Measurements from ENCODE around the gene BCAS1.

The BCAS1 gene

GRCh38 chr20:54111460-54111859 lies 41.1 kb upstream of the BCAS1 start:
- TF ChIP-seq ZBTB7A (IDR thresholded peaks at IDR 0.05; ENCODE audit: low read depth): no peak
- TF ChIP-seq TCF12 (IDR thresholded peaks at IDR 0.05; ENCODE audit: low read depth): no peak
- no peak for TF ChIP-seq YY1 (IDR thresholded peaks at IDR 0.05; ENCODE audit: low read depth)
- no peak for TF ChIP-seq EP300 (IDR thresholded peaks at IDR 0.05; ENCODE audit: borderline replicate concordance)
- TF ChIP-seq NFIC (IDR thresholded peaks at IDR 0.05): no peak
- no peak for TF ChIP-seq CREB1 (IDR thresholded peaks at IDR 0.05; ENCODE audit: low read depth)
- TF ChIP-seq TAF1 (IDR thresholded peaks at IDR 0.05; ENCODE audit: low read depth): no peak
- TF ChIP-seq CEBPB (IDR thresholded peaks at IDR 0.05): no peak
- TF ChIP-seq REST (IDR thresholded peaks at IDR 0.05; ENCODE audit: low read depth): no peak
- TF ChIP-seq USF1 (IDR thresholded peaks at IDR 0.05): no peak
- TF ChIP-seq TEAD4 (IDR thresholded peaks at IDR 0.05): no peak
- TF ChIP-seq, protein P1, sequence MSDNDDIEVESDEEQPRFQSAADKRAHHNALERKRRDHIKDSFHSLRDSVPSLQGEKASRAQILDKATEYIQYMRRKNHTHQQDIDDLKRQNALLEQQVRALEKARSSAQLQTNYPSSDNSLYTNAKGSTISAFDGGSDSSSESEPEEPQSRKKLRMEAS (IDR thresholded peaks at IDR 0.05): no peak
- no peak for TF ChIP-seq EGR1 (IDR thresholded peaks at IDR 0.05)
- TF ChIP-seq RAD21 (IDR thresholded peaks at IDR 0.05; ENCODE audit: low read depth): no peak
- no peak for TF ChIP-seq FOXM1 (IDR thresholded peaks at IDR 0.05; ENCODE audit: borderline replicate concordance, low read depth)

DNA sequence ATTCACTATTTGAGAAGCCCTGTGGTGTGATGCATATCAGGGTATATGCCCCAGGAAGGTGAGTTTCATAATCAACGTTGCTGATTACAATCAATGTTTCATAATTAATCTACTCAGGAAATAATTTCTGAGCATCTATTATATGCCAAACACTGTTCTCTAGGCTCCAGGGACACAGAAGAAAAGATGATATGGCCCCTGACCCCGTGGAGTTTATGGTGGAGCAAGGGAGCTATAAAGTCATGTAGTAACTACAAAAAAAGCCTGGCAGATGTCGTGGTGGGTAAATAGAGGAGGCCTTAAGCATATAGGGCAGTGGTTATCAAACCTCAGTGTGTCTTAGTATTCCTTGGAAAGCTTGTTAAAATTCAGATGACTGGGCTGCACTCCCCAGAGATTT lies 40.1 kb upstream of the BCAS1 start:
- TF ChIP-seq RAD21 (IDR thresholded peaks at IDR 0.05; ENCODE audit: low read depth): no peak
- TF ChIP-seq CEBPB (IDR thresholded peaks at IDR 0.05): no peak
- no peak for TF ChIP-seq TEAD4 (IDR thresholded peaks at IDR 0.05)
- no peak for TF ChIP-seq TCF12 (IDR thresholded peaks at IDR 0.05; ENCODE audit: low read depth)

DNA sequence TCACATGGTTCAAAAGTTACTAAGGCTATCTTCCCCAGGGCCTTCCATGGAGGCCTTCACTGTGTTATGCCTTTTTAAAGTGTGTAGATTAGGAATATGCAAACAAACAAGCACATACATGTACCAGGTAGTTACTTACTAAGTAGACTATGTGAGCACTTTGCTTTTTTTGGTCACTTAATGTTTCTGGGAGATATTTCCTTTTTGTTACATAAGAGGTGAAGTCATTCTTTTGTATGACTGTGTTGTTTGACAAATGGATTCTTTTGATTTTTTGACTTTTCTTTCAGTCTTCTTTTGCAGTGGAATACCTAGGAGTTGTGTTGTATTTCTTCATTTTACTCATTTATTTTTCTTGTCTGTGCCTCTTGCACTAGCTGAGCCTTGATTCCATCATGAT lies 39.6 kb upstream of the BCAS1 start:
- TF ChIP-seq TEAD4 (IDR thresholded peaks at IDR 0.05): no peak
- TF ChIP-seq CREB1 (IDR thresholded peaks at IDR 0.05; ENCODE audit: low read depth): no peak
- no peak for TF ChIP-seq TCF12 (IDR thresholded peaks at IDR 0.05; ENCODE audit: low read depth)
- TF ChIP-seq YY1 (IDR thresholded peaks at IDR 0.05; ENCODE audit: low read depth): no peak
- no peak for TF ChIP-seq CEBPB (IDR thresholded peaks at IDR 0.05)

DNA sequence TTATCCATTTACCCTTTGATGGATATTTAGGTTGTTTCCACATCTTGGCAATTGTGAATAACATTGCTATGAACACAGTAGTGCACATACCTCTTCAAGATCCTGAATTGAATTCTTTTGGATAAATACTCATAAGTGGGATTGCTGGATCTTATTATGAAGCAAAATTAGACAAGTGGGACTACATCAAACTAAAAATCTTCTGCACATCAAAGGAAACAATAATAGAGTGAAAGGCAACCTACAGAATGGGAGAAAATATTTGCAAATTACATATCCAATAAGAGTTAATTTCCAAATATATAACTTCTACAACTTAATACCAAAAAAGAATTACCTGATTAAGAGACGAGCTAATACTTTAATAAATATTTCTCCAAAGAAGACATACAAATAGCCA lies 38.4 kb upstream of the BCAS1 start:
- TF ChIP-seq TAF1 (IDR thresholded peaks at IDR 0.05; ENCODE audit: low read depth) (no peak), FOXM1 (IDR thresholded peaks at IDR 0.05; ENCODE audit: borderline replicate concordance, low read depth) (no peak), CREB1 (IDR thresholded peaks at IDR 0.05; ENCODE audit: low read depth) (no peak), USF1 (IDR thresholded peaks at IDR 0.05) (no peak), NFIC (IDR thresholded peaks at IDR 0.05) (no peak), REST (IDR thresholded peaks at IDR 0.05; ENCODE audit: low read depth) (no peak), YY1 (IDR thresholded peaks at IDR 0.05; ENCODE audit: low read depth) (no peak), EP300 (IDR thresholded peaks at IDR 0.05; ENCODE audit: borderline replicate concordance) (no peak), TEAD4 (IDR thresholded peaks at IDR 0.05) (no peak)
- TF ChIP-seq, protein P1 (IDR thresholded peaks at IDR 0.05): no peak

DNA sequence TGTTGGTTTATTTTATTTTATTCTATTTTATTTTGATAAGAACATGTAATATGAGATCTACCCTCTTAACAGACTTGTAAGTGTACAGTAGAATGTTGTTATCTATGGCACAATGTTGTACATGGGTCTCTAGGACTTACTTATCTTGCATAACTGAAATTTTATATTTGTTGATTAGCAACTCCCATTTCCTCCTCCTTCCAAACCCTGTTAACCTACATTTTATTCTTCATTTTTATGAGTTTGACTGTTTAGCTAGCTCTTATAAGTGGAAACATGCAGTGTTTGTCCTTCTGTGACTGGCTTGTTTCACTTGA lies 37.9 kb upstream of the BCAS1 start:
- TF ChIP-seq FOXM1 (IDR thresholded peaks at IDR 0.05; ENCODE audit: borderline replicate concordance, low read depth) (no peak), TAF1 (IDR thresholded peaks at IDR 0.05; ENCODE audit: low read depth) (no peak), NFIC (IDR thresholded peaks at IDR 0.05) (no peak), REST (IDR thresholded peaks at IDR 0.05; ENCODE audit: low read depth) (no peak), CREB1 (IDR thresholded peaks at IDR 0.05; ENCODE audit: low read depth) (no peak), YY1 (IDR thresholded peaks at IDR 0.05; ENCODE audit: low read depth) (no peak), TEAD4 (IDR thresholded peaks at IDR 0.05) (no peak), TCF12 (IDR thresholded peaks at IDR 0.05; ENCODE audit: low read depth) (no peak), USF1 (IDR thresholded peaks at IDR 0.05) (no peak), EP300 (IDR thresholded peaks at IDR 0.05; ENCODE audit: borderline replicate concordance) (no peak), CEBPB (IDR thresholded peaks at IDR 0.05) (no peak), ZBTB7A (IDR thresholded peaks at IDR 0.05; ENCODE audit: low read depth) (no peak)
- TF ChIP-seq, protein P1 (IDR thresholded peaks at IDR 0.05): no peak
